ENCODE measurements around the gene TMEM273.

- TF ChIP-seq, protein P1, sequence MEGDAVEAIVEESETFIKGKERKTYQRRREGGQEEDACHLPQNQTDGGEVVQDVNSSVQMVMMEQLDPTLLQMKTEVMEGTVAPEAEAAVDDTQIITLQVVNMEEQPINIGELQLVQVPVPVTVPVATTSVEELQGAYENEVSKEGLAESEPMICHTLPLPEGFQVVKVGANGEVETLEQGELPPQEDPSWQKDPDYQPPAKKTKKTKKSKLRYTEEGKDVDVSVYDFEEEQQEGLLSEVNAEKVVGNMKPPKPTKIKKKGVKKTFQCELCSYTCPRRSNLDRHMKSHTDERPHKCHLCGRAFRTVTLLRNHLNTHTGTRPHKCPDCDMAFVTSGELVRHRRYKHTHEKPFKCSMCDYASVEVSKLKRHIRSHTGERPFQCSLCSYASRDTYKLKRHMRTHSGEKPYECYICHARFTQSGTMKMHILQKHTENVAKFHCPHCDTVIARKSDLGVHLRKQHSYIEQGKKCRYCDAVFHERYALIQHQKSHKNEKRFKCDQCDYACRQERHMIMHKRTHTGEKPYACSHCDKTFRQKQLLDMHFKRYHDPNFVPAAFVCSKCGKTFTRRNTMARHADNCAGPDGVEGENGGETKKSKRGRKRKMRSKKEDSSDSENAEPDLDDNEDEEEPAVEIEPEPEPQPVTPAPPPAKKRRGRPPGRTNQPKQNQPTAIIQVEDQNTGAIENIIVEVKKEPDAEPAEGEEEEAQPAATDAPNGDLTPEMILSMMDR (IDR thresholded peaks at IDR 0.05) = no peak
- no peak for TF ChIP-seq EP300 (IDR thresholded peaks at IDR 0.05)
- no peak for TF ChIP-seq POLR2A (IDR thresholded peaks at IDR 0.05)
- no peak for TF ChIP-seq POLR2AphosphoS5 (IDR thresholded peaks at IDR 0.05)
Measured at GRCh38 chr10:49219248-49219647, 31.1 kb upstream of the TMEM273 start.

All from sigmoid colon (tissue), 4 donors.